Measurements from ENCODE around the gene CCDC171. TPM values are rescaled to one million over a fixed set of nuclear protein-coding genes. Genes with fewer than 3 reads are reported as not detected.

Gene CCDC171
- total and polyA plus RNA-seq, 5 donors = 0.61 to 3.4 (median 2.6) TPM

- no peaks in the 10 kb centered on the region for H3K27me3 ChIP-seq (ENCODE audit: control insufficient read depth, insufficient read depth)
- H3K27ac ChIP-seq (ENCODE audit: low read length) = no peak overlapping the region
- no peaks in the 10 kb centered on the region for H3K4me1 ChIP-seq (ENCODE audit: control insufficient read depth, insufficient read depth, low read length)
- H3K9me3 ChIP-seq (ENCODE audit: control insufficient read depth, low read length) = no peaks in the 10 kb centered on the region
- no peak for ATAC-seq
- intact Hi-C loops (cut with DNase I) = no loop called here
- DNase-seq = no peak
- no peak overlapping the region for H3K4me3 ChIP-seq (ENCODE audit: low read length)
- 78% methylated on average over 3 of the region's 3 CpGs for WGBS
Measured at GRCh38 chr9:15842051-15842450, 289.2 kb downstream of the CCDC171 start.

DNA sequence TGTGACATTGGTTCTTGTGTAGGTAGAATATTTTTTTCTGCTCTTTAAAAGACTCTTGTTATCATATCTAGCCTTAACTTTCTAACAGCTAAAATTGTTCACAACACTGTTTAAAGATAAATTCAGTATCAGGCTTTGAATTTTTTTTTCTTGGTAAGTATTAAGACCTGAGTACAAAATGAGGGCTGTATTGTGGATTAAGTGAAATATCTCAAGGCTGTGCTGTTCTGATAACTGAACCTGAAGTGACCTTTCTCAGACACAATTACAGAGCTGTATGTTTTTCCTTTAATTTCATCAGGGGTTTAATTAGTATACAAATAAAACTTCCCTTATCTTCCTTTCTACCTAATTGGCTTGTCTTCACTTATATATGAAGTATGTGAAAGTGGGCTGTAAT lies 290.5 kb downstream of the CCDC171 start:
- Histone ChIP-seq H3K9me3 (ENCODE audit: control insufficient read depth, low read length) (no peaks in the 10 kb centered on the region), H3K4me1 (ENCODE audit: control insufficient read depth, insufficient read depth, low read length) (no peaks in the 10 kb centered on the region), H3K27me3 (ENCODE audit: control insufficient read depth, insufficient read depth) (no peaks in the 10 kb centered on the region), H3K4me3 (ENCODE audit: low read length) (no peak overlapping the region), H3K27ac (ENCODE audit: low read length) (no peak overlapping the region)
- intact Hi-C loops (cut with DNase I) = no loop called here
- no peak for DNase-seq
- ATAC-seq = no peak

DNA sequence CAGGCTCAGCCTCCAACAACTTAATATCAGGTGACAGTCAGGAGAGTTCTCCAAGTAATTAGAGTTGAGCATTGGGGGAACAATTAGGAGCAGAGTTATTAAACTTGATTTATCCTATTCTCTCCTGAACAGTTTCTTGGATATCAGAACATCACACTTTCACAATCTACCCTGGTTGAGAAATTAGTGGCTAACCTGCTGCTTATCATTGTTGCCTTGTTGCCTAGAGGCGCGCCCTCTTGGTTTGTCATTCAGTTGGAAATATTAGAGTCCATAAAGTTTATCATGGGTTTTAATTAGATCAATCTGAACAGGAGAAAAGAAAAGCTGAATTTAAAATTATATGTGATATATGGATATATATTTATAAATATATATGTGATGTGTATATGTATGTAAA lies 291.1 kb downstream of the CCDC171 start:
- Histone ChIP-seq H3K27ac (ENCODE audit: low read length) (no peak overlapping the region), H3K27me3 (ENCODE audit: control insufficient read depth, insufficient read depth) (no peaks in the 10 kb centered on the region), H3K4me3 (ENCODE audit: low read length) (no peak overlapping the region), H3K4me1 (ENCODE audit: control insufficient read depth, insufficient read depth, low read length) (no peaks in the 10 kb centered on the region), H3K9me3 (ENCODE audit: control insufficient read depth, low read length) (no peaks in the 10 kb centered on the region)
- no peak for ATAC-seq
- DNase-seq = no peak
- intact Hi-C loops (cut with DNase I) = no loop called here
- 98% methylated on average over 2 of the region's 2 CpGs for WGBS

GRCh38 chr9:15846611-15847010 lies 293.8 kb downstream of the CCDC171 start:
- Histone ChIP-seq H3K4me1 (ENCODE audit: control insufficient read depth, insufficient read depth, low read length) (no peaks in the 10 kb centered on the region), H3K9me3 (ENCODE audit: control insufficient read depth, low read length) (no peaks in the 10 kb centered on the region), H3K4me3 (ENCODE audit: low read length) (no peak overlapping the region), H3K27ac (ENCODE audit: low read length) (no peak overlapping the region), H3K27me3 (ENCODE audit: control insufficient read depth, insufficient read depth) (no peaks in the 10 kb centered on the region)
- WGBS = 78% methylated on average over 6 of the region's 6 CpGs
- intact Hi-C loops (cut with DNase I) = no loop called here
- no peak for ATAC-seq
- DNase-seq = no peak

GRCh38 chr9:15849871-15850270 lies 297.0 kb downstream of the CCDC171 start:
- no peak for DNase-seq
- intact Hi-C loops (cut with DNase I) = no loop called here
- H3K4me3 ChIP-seq (ENCODE audit: low read length) = no peak overlapping the region
- 88% methylated on average over 1 of the region's 1 CpG for WGBS
- H3K4me1 ChIP-seq (ENCODE audit: control insufficient read depth, insufficient read depth, low read length) = no peaks in the 10 kb centered on the region
- H3K27me3 ChIP-seq (ENCODE audit: control insufficient read depth, insufficient read depth) = no peaks in the 10 kb centered on the region
- no peak overlapping the region for H3K27ac ChIP-seq (ENCODE audit: low read length)
- H3K9me3 ChIP-seq (ENCODE audit: control insufficient read depth, low read length) = no peaks in the 10 kb centered on the region
- no peak for ATAC-seq

DNA sequence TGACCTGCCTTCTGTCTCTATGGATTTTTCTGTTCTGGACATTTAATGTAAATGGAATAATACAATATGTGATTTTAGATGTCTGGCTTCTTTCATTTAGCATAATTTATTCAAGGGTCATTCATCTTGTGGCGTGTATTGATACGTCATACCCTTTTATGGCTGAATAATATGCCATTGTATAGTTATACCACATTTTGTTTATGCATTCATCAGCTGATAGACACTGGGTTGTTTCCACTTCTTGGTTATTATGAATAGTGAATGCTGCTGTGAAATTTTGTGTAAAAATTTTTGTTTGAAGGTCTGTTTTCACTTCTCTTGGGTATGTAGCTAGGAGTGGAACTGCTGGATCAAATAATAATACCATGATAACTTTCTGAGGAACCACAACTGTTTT lies 298.9 kb downstream of the CCDC171 start:
- DNase-seq = no peak
- no peaks in the 10 kb centered on the region for H3K4me1 ChIP-seq (ENCODE audit: control insufficient read depth, insufficient read depth, low read length)
- 63% methylated on average over 2 of the region's 2 CpGs for WGBS
- intact Hi-C loops (cut with DNase I) = no loop called here
- H3K27ac ChIP-seq (ENCODE audit: low read length) = no peak overlapping the region
- no peaks in the 10 kb centered on the region for H3K27me3 ChIP-seq (ENCODE audit: control insufficient read depth, insufficient read depth)
- no peaks in the 10 kb centered on the region for H3K9me3 ChIP-seq (ENCODE audit: control insufficient read depth, low read length)
- no peak for ATAC-seq
- no peak overlapping the region for H3K4me3 ChIP-seq (ENCODE audit: low read length)

DNA sequence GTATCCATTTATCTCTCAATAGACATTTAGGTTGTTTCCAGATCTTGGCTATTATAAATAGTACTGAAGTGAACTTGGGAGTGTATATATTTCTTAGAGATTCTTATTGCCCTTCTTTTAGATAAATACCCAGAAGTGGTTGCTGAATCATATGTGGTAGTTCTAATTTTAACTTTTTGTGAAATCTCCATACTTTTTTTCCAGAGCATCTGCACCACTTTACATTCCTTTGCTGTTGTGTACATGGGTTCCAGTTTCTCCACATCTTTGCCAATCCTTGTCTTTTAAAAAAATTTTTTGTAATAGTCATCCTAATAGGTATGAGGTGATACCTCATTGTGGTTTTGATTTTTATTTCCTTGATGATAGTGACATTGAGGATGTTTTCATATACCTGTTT lies 303.7 kb downstream of the CCDC171 start:
- DNase-seq (no peak), ATAC-seq (no peak)
- H3K9me3 ChIP-seq (ENCODE audit: control insufficient read depth, low read length) = no peaks in the 10 kb centered on the region
- no peak overlapping the region for H3K4me3 ChIP-seq (ENCODE audit: low read length)
- intact Hi-C loops (cut with DNase I) = no loop called here
- no peaks in the 10 kb centered on the region for H3K4me1 ChIP-seq (ENCODE audit: control insufficient read depth, insufficient read depth, low read length)
- H3K27ac ChIP-seq (ENCODE audit: low read length) = no peak overlapping the region
- H3K27me3 ChIP-seq (ENCODE audit: control insufficient read depth, insufficient read depth) = no peaks in the 10 kb centered on the region

- ATAC-seq = no peak
- 71% methylated on average over 2 of the region's 2 CpGs for WGBS
- Histone ChIP-seq H3K9me3 (ENCODE audit: control insufficient read depth, low read length) (no peaks in the 10 kb centered on the region), H3K4me1 (ENCODE audit: control insufficient read depth, insufficient read depth, low read length) (no peaks in the 10 kb centered on the region), H3K27ac (ENCODE audit: low read length) (no peak overlapping the region), H3K27me3 (ENCODE audit: control insufficient read depth, insufficient read depth) (no peaks in the 10 kb centered on the region), H3K4me3 (ENCODE audit: low read length) (no peak overlapping the region)
- no peak for DNase-seq
- intact Hi-C loops (cut with DNase I) = no loop called here
Measured at GRCh38 chr9:15867334-15867733, 314.5 kb downstream of the CCDC171 start.

- intact Hi-C loops (cut with DNase I) = no loop called here
- H3K27me3 ChIP-seq (ENCODE audit: control insufficient read depth, insufficient read depth) = no peaks in the 10 kb centered on the region
- DNase-seq = no peak
- H3K4me1 ChIP-seq (ENCODE audit: control insufficient read depth, insufficient read depth, low read length) = no peaks in the 10 kb centered on the region
- no peak overlapping the region for H3K27ac ChIP-seq (ENCODE audit: low read length)
- no peak for ATAC-seq
- H3K9me3 ChIP-seq (ENCODE audit: control insufficient read depth, low read length) = no peaks in the 10 kb centered on the region
- H3K4me3 ChIP-seq (ENCODE audit: low read length) = no peak overlapping the region
Measured at GRCh38 chr9:15867988-15868387, 315.1 kb downstream of the CCDC171 start.

DNA sequence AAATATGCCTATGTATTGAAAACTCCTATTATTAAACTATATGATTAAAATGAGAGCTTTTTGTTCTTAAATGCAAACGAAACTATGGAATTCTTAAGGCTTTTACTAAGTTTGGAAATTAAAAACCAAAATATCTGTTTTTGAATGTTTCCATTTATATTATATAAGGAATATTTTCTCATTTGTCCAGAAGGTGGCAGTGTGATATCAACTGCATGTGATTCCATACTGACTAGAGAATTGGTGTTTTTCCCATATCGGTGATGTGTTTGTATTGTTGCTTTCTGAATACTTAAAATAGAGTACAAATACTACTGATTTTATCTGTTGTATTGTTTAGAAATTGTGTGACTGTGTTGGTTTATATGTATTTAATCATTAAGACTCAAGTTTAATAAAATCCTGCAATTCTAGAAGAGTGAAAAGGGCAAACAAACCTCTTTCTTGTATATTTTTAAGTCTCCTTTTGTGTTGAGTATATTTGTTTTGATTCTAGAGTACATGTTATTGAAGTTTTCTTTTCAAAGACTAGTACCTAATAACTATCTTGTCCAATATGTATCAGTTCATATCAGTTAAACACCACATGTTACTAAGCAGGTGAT lies 320.8 kb downstream of the CCDC171 start:
- no peaks in the 10 kb centered on the region for H3K9me3 ChIP-seq (ENCODE audit: control insufficient read depth, low read length)
- no peaks in the 10 kb centered on the region for H3K27me3 ChIP-seq (ENCODE audit: control insufficient read depth, insufficient read depth)
- H3K27ac ChIP-seq (ENCODE audit: low read length) = no peak overlapping the region
- H3K4me3 ChIP-seq (ENCODE audit: low read length) = no peak overlapping the region
- intact Hi-C loops (cut with DNase I) = loop anchor here in 2 of 4 donors (10.0 kb wide), 2 partner anchors 261 to 1581 kb away; no protein-coding TSS in a partner anchor
- H3K4me1 ChIP-seq (ENCODE audit: control insufficient read depth, insufficient read depth, low read length) = no peaks in the 10 kb centered on the region
- WGBS = 7% methylated on average over 2 of the region's 2 CpGs
- DNase-seq (no peak), ATAC-seq (no peak)

DNA sequence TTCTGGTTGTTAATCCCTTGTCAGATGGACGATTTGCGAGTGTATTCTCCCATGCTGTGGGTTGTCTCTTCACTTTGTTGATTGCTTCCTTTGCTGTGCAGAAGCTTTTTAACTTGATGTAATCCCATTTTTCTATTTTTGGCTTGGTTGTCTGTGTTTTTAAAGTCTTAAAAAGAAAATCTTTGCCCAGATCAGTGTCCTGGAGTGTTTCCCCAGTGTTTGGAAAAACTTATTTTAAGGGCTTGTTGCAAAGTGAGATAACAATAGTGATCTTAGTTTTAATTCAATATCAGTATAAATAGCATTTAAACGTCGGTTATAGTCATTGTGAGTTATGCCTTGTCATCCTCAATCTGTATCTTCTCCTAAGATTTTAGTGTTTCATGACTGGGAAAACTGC lies 329.5 kb downstream of the CCDC171 start:
- Histone ChIP-seq H3K27me3 (ENCODE audit: control insufficient read depth, insufficient read depth) (no peaks in the 10 kb centered on the region), H3K4me1 (ENCODE audit: control insufficient read depth, insufficient read depth, low read length) (no peaks in the 10 kb centered on the region), H3K27ac (ENCODE audit: low read length) (no peak overlapping the region), H3K9me3 (ENCODE audit: control insufficient read depth, low read length) (no peaks in the 10 kb centered on the region), H3K4me3 (ENCODE audit: low read length) (no peak overlapping the region)
- intact Hi-C loops (cut with DNase I) = no loop called here
- WGBS = 78% methylated on average over 4 of the region's 4 CpGs
- ATAC-seq = no peak
- no peak for DNase-seq

DNA sequence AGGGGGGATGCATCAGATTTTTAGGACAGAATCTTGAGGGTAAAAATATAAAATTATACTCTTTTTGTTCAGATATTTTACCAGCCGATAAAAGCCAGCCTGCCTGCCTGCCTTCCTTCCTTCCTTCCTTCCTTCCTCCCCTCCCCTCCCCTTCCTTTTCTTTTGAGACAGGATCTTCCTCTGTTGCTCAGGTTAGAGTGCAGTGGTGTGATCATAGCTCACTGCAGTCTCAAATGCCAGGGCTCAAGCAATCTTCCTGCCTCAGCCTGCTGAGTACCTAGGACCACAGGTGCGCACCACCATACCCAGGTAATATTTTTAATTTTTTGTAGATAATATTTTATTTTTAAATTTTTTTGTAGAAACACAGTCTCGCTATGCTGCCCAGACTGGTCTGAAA lies 330.0 kb downstream of the CCDC171 start:
- no peak overlapping the region for H3K4me3 ChIP-seq (ENCODE audit: low read length)
- DNase-seq (no peak), ATAC-seq (no peak)
- WGBS = 90% methylated on average over 3 of the region's 3 CpGs
- intact Hi-C loops (cut with DNase I) = no loop called here
- no peak overlapping the region for H3K27ac ChIP-seq (ENCODE audit: low read length)
- no peaks in the 10 kb centered on the region for H3K9me3 ChIP-seq (ENCODE audit: control insufficient read depth, low read length)
- no peaks in the 10 kb centered on the region for H3K27me3 ChIP-seq (ENCODE audit: control insufficient read depth, insufficient read depth)
- H3K4me1 ChIP-seq (ENCODE audit: control insufficient read depth, insufficient read depth, low read length) = no peaks in the 10 kb centered on the region

Measured in right cardiac atrium (tissue), 5 donors.